SK-N-MC (cell line): Measurements from ENCODE around the gene REP15.

ENCODE experiments used
- DNase-seq: peaks from one replicate; pipeline ENCODE4 v3.0.0-alpha.2; 2011; ENCODE audit warnings: low read depth, low spot score
- H3K27ac ChIP-seq: fragments of 200-600 bp; sonication (generic); 2 replicates; pipeline ENCODE4 v1.5.1; 2016; ENCODE audit warnings: mixed run types
- H3K36me3 ChIP-seq: fragments of 200-600 bp; sonication (generic); 2 replicates; pipeline ENCODE4 v1.6.1; 2017; ENCODE audit warnings: antibody characterized with exemption, low read length, mixed read lengths; ENCODE audit not compliant: insufficient read depth
- H3K4me3 ChIP-seq: fragments of 200-600 bp; sonication (generic); 2 replicates; pipeline ENCODE4 v1.5.1; 2016
- H3K9ac ChIP-seq: fragments of 200-600 bp; sonication (generic); 2 replicates; pipeline ENCODE4 v1.8.0; 2017; ENCODE audit warnings: mixed run types, mixed read lengths; ENCODE audit not compliant: insufficient read length
- H3K9me3 ChIP-seq: fragments of 200-600 bp; sonication (generic); 2 replicates; pipeline ENCODE4 v1.6.1; 2017; ENCODE audit warnings: low read depth, mild to moderate bottlenecking, antibody characterized with exemption, low read length, moderate library complexity, mixed read lengths
- EZH2 ChIP-seq: fragments of 200-600 bp; sonication (generic); IDR thresholded peaks from one replicate; pipeline ENCODE4 v1.6.1; 2017; ENCODE audit warnings: antibody characterized with exemption
- FOXP2 ChIP-seq: optimal IDR thresholded peaks from 2 replicates; pipeline ENCODE3; 2011; ENCODE audit warnings: mild to moderate bottlenecking, moderate library complexity; ENCODE audit not compliant: insufficient read depth; ENCODE audit errors: extremely low read length, control extremely low read depth
- POLR2AphosphoS5 ChIP-seq: IDR thresholded peaks from 2 replicates; pipeline ENCODE4 v1.6.1; 2012; ENCODE audit warnings: mild to moderate bottlenecking, low read depth, low read length, borderline replicate concordance

The REP15 gene

GRCh38 chr12:27709212-27709931, 13.1 kb downstream of the REP15 start:
- no peak for TF ChIP-seq POLR2AphosphoS5
- no peak for TF ChIP-seq FOXP2
- no peak for TF ChIP-seq EZH2
- H3K9ac ChIP-seq, result no peak overlapping the region
- H3K36me3 ChIP-seq, result peaks cover 4% of the 10 kb centered on the region; the same call in 1 of the 2 replicates
- DNase-seq, result no peak
- H3K4me3 ChIP-seq, result no peak overlapping the region
- H3K9me3 ChIP-seq, result no peaks in the 10 kb centered on the region
- no peak overlapping the region for H3K27ac ChIP-seq

GRCh38 chr12:27709932-27710591, 13.8 kb downstream of the REP15 start:
- Histone ChIP-seq H3K9ac (peak overlapping the region; percentile 91), H3K4me3 (peak overlapping the region; percentile 99), H3K9me3 (no peaks in the 10 kb centered on the region), H3K36me3 (peaks cover 9% of the 10 kb centered on the region; the same call in 1 of the 2 replicates), H3K27ac (peak overlapping the region; percentile 74)
- TF ChIP-seq FOXP2 (no peak), EZH2 (no peak), POLR2AphosphoS5 (no peak)
- DNase-seq, result peak; percentile 40

- TF ChIP-seq POLR2AphosphoS5 (peak; percentile 95), EZH2 (no peak), FOXP2 (no peak)
Measured at GRCh38 chr12:27710592-27711316, 14.5 kb downstream of the REP15 start, which contains the start of gene MRPS35. TSS of gene MRPS35 (plus strand) at chr12:27710832. CDS start at chr12:27710844, 12 bp downstream.

GRCh38 chr12:27711317-27711682, 15.1 kb downstream of the REP15 start:
- DNase-seq, result no peak

More at GRCh38 chr12:27710592-27711316, 14.5 kb downstream of the REP15 start, which contains the start of gene MRPS35:
- Histone ChIP-seq H3K9me3 (no peaks in the 10 kb centered on the region), H3K4me3 (peak within 1 kb of the TSS; percentile 99), H3K27ac (peak within 1 kb of the TSS; percentile 74), H3K9ac (peak within 1 kb of the TSS; percentile 91), H3K36me3 (peaks cover 15% of the 10 kb centered on the region; the same call in 1 of the 2 replicates)
- DNase-seq, result peak; percentile 52

GRCh38 chr12:27711967-27712366, 15.7 kb downstream of the REP15 start:
- Histone ChIP-seq H3K36me3 (peaks cover 23% of the 10 kb centered on the region; the same call in 1 of the 2 replicates), H3K9ac (peak overlapping the region; percentile 91), H3K4me3 (peak overlapping the region; percentile 99)

More at GRCh38 chr12:27711317-27711682, 15.1 kb downstream of the REP15 start:
- peak overlapping the region; percentile 99 for H3K4me3 ChIP-seq
- H3K36me3 ChIP-seq, result peaks cover 17% of the 10 kb centered on the region; the same call in 1 of the 2 replicates
- H3K9ac ChIP-seq, result peak overlapping the region; percentile 91
- H3K9me3 ChIP-seq, result no peaks in the 10 kb centered on the region
- TF ChIP-seq POLR2AphosphoS5 (no peak), EZH2 (no peak), FOXP2 (no peak)
- peak overlapping the region; percentile 47 for H3K27ac ChIP-seq

GRCh38 chr12:27723212-27723611, 27.0 kb downstream of the REP15 start:
- DNase-seq, result no peak
- H3K9me3 ChIP-seq, result no peaks in the 10 kb centered on the region
- no peak overlapping the region for H3K27ac ChIP-seq
- no peak overlapping the region for H3K9ac ChIP-seq
- TF ChIP-seq EZH2, result no peak
- no peak for TF ChIP-seq FOXP2
- TF ChIP-seq POLR2AphosphoS5, result no peak
- H3K4me3 ChIP-seq, result no peak overlapping the region
- peaks cover 58% of the 10 kb centered on the region for H3K36me3 ChIP-seq

More at GRCh38 chr12:27711967-27712366, 15.7 kb downstream of the REP15 start:
- TF ChIP-seq POLR2AphosphoS5, result no peak
- no peak for TF ChIP-seq FOXP2
- no peak for TF ChIP-seq EZH2
- Histone ChIP-seq H3K9me3 (no peaks in the 10 kb centered on the region), H3K27ac (no peak overlapping the region)
- no peak for DNase-seq

- no peak overlapping the region for H3K27ac ChIP-seq
- peaks cover 46% of the 10 kb centered on the region for H3K36me3 ChIP-seq
- no peak overlapping the region for H3K4me3 ChIP-seq
- DNase-seq, result no peak
- TF ChIP-seq POLR2AphosphoS5 (no peak), FOXP2 (no peak), EZH2 (no peak)
- no peak overlapping the region for H3K9ac ChIP-seq
- no peaks in the 10 kb centered on the region for H3K9me3 ChIP-seq
Measured at GRCh38 chr12:27730097-27730588, 33.9 kb downstream of the REP15 start.
